LNCAP (cell line): ENCODE measurements around the gene MEGF11.

Source experiments
- TF ChIP-seq, protein P1 (sequence below): fragments of 450-650 bp; IDR thresholded peaks from 2 replicates; pipeline ENCODE4 v1.5.1; 2017; ENCODE audit warnings: mild to moderate bottlenecking

The MEGF11 gene

DNA sequence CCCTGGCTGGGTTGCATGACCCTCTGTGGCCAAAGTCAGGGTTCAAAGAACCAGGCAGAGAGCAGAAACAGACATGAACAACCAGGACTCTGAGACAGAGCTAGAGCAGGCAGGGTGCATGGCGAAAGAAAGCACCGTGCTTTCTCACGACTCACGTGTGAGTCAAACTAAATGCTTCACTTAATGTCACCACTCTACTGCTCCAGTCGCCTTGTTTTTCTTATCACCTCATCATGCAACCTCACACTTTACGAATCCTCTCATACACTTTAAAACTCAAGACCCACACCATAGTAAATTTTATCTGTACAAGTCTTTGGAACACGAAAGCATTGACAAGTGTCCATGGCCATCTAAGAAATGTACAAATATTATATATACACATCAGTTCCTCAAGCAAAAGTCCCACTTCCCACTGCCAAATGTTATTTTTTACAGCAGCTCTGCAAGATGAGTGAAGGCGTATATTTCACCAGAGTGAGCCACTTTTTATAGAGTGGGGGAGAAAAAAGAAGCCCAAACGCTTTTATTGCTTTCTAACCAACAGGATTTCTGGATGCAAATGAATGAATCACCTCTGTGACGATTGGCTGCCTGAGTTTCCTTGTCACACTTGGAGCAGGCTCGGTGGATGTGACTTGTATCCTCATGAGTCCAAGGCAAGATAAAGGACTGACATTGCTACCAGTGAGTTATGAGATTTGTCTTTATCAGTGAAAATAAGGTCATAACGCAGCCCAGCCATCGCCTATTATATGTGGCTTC is 16.0 kb upstream of the MEGF11 start:
- TF ChIP-seq, protein P1, sequence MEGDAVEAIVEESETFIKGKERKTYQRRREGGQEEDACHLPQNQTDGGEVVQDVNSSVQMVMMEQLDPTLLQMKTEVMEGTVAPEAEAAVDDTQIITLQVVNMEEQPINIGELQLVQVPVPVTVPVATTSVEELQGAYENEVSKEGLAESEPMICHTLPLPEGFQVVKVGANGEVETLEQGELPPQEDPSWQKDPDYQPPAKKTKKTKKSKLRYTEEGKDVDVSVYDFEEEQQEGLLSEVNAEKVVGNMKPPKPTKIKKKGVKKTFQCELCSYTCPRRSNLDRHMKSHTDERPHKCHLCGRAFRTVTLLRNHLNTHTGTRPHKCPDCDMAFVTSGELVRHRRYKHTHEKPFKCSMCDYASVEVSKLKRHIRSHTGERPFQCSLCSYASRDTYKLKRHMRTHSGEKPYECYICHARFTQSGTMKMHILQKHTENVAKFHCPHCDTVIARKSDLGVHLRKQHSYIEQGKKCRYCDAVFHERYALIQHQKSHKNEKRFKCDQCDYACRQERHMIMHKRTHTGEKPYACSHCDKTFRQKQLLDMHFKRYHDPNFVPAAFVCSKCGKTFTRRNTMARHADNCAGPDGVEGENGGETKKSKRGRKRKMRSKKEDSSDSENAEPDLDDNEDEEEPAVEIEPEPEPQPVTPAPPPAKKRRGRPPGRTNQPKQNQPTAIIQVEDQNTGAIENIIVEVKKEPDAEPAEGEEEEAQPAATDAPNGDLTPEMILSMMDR: no peak

DNA sequence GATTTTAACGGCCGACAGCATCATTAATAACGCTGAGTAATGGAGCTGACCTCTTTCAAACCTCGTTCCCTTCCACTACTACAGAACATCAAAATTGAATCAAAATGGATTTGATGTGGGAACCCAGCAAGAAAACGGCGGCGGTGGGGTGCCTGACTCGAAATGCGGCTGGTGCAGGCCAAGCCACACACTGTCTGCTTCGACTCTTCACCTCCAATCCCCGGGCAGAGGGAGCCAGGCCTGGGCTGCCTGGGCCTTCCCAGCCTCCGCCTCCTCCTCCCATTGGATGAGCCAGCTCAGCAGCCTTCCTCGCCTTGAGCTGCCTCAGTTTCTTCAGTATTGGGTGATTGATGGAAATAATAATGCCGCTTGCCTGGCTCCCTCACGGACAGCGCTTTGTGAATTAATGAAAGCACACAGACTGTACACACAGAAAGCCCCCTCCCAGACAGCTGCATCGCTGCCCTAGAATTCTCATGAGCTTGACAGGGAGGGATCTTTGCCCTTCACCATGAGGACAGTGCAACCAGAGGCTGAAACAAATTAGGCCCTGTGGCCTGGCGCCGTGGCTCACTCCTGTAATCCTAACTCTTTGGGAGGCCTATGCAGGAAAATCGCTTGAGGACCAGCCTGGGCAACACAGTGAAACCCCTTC is 11.4 kb upstream of the MEGF11 start:
- TF ChIP-seq, protein P1: no peak

DNA sequence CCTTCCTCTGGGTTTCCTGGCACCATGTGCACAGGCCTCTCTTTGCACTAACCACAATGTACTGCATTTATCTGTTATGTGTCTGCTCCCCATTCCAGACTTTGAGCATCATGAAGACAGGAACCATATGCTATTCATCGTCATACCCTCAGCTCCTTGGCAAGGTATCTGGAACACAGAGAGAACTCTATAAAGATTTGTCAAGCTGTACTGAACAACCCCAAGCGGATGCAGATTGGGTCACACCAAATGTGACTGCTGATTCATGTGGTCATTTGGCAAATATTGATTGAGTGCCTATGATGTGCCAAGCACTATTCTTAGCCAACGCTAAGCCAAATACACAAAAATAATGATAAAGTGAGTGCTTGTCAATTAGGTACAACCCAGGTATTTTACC is 7.5 kb upstream of the MEGF11 start:
- TF ChIP-seq, protein P1: no peak

DNA sequence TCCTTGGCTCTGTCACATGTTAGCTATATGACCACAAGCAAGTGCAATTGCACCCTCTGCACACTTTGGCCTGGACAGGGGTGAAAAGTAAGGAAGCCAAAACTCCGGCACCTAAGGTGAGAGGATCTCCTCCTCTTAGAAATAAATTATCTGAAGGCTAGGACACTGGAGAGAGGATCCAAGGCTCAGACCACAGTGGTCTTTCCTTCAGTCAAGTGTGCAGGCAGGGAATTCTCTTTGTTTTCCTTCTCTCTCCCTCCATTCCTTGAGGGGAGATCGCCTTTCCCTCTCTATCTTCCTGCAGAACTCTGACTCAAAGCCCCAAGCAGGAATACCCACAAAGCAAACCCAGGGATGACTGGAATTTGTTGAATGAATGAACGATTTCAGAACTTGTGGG is 3.1 kb upstream of the MEGF11 start:
- TF ChIP-seq, protein P1: no peak

DNA sequence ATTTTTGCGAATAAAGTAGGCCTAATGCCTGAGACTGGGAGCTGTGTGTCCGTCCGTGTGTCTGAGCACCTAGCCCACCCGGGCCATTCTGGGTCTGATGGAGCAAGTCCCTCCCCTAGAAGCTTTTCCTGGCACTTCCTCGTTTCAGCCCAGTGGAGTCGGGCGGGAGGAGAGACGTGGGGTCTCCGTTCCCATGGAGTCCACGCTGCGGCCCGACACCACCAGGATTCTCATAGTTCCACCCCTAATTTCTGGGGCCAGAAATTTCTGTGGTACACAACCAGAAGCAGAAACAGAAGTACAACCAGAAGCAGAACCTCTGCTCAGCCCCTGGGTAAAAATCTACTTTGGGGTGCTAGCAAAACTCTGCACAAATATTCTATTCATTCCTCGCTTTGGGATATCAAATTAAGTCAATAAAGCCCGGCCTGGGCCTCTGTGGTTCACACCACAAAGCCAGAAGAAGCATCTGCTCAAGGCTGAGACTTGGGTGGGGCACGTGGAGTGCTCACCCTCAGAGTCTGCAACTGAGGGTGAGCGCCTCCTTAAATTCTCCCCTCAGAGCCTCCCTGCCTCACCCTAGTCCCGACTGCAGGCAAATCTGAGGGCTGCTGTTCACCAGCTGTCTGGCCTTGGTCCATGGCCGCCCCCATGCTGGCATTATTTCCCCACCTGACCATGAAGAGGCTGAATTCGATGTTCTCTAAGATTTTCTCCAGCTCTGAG is 1.6 kb upstream of the MEGF11 start:
- TF ChIP-seq, protein P1: no peak

DNA sequence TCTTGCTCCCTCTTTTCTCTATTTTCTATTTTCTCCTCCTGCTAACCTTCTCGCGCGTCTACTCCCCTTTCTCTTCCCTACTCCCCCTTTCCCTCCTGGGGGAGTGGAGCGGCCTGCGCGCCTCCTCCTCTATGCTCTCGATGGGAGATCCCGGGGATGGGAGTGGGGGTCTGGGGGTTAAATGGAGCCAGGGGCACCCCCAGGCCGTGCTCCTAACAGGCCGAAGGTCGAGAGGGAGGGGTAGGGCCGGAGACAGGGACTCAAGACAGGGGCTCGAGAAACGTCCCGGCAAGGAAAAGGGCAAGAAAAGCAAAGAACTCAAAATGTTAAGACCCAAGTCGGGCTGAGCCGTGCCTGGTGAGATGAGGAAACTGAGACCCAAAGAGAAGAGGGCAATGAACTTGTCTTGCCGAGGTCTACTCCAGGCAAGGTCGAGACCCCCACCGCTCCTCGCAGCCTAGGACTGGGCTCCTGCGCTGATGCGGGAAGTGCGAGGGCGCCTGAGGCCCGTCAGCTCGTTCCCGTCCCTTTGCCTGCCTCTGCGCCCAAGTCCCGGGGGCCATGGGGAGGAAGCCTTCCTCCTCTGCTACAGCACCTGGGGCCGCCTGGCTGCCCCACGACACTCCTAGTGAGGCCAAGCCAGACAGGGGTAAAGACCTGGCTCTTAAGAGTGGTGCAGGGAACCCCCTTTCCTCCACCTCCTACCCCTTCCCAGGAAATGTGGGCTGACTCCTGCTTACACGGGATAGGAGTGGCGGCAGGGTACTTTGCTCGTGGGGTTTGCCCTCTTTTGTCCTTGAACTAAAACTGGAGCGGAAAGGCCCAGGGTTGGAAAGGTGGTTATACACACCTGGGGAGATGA is 770 bp upstream of the MEGF11 start:
- TF ChIP-seq, protein P1: no peak
